MM.1S (cell line): ENCODE measurements around the gene MSI2.

Source experiments
- DNase-seq: peaks from one replicate; pipeline ENCODE4 v3.0.0-alpha.2; 2015
- H2AFZ ChIP-seq: fragments of 300-600 bp; sonication (generic); 2 replicates; pipeline ENCODE4 v1.6.0; 2016; ENCODE audit warnings: antibody characterized with exemption, low read length
- H3F3A ChIP-seq: fragments of 300-600 bp; sonication (generic); 2 replicates; pipeline ENCODE4 v1.6.1; 2016; ENCODE audit warnings: mild to moderate bottlenecking, antibody characterized with exemption, low read length, moderate library complexity, mixed read lengths; ENCODE audit not compliant: insufficient read depth
- H3K27ac ChIP-seq: fragments of 300-600 bp; sonication (generic); 2 replicates; pipeline ENCODE4 v1.5.1; 2016; ENCODE audit warnings: mild to moderate bottlenecking, low read length
- H3K27me3 ChIP-seq: fragments of 300-600 bp; sonication (generic); replicated peaks from 2 replicates; pipeline ENCODE4 v1.6.0; 2016; ENCODE audit warnings: low read length; ENCODE audit not compliant: insufficient read depth
- H3K36me3 ChIP-seq: fragments of 300-600 bp; sonication (generic); replicated peaks from 2 replicates; pipeline ENCODE4 v1.6.1; 2016; ENCODE audit warnings: mild to moderate bottlenecking, low read length, mixed read lengths; ENCODE audit not compliant: insufficient read depth
- H3K4me1 ChIP-seq: fragments of 300-600 bp; sonication (generic); 2 replicates; pipeline ENCODE4 v1.6.1; 2016; ENCODE audit warnings: low read length, mixed read lengths
- H3K4me2 ChIP-seq: fragments of 300-600 bp; sonication (generic); 2 replicates; pipeline ENCODE4 v1.6.0; 2016; ENCODE audit warnings: low read depth, low read length
- H3K4me3 ChIP-seq: fragments of 300-600 bp; sonication (generic); 2 replicates; pipeline ENCODE4 v1.5.1; 2016; ENCODE audit warnings: low read length, mixed read lengths
- H3K79me2 ChIP-seq: fragments of 300-600 bp; sonication (generic); 2 replicates; pipeline ENCODE4 v1.6.1; 2016; ENCODE audit warnings: mixed run types, low read length, mixed read lengths
- H3K9ac ChIP-seq: fragments of 300-600 bp; sonication (generic); 2 replicates; pipeline ENCODE4 v1.6.1; 2016; ENCODE audit warnings: low read length, mixed read lengths
- H3K9me2 ChIP-seq: fragments of 300-600 bp; sonication (generic); replicated peaks from 2 replicates; pipeline ENCODE4 v1.6.1; 2016; ENCODE audit warnings: mild to moderate bottlenecking, low read length, mixed read lengths; ENCODE audit not compliant: insufficient read depth
- H3K9me3 ChIP-seq: fragments of 300-600 bp; sonication (generic); replicated peaks from 2 replicates; pipeline ENCODE4 v1.6.1; 2016; ENCODE audit warnings: mild to moderate bottlenecking, low read length, mixed read lengths; ENCODE audit not compliant: insufficient read depth
- H4K20me1 ChIP-seq: fragments of 300-600 bp; sonication (generic); 2 replicates; pipeline ENCODE4 v1.6.1; 2016; ENCODE audit warnings: mild to moderate bottlenecking, low read length, moderate library complexity, mixed read lengths; ENCODE audit not compliant: insufficient read depth
- EZH2 ChIP-seq: fragments of 300-600 bp; sonication (generic); optimal IDR thresholded peaks from 2 replicates; pipeline ENCODE3; 2017; ENCODE audit warnings: low read depth, mild to moderate bottlenecking, antibody characterized with exemption, low read length, mixed read lengths
- EZH2phosphoT487 ChIP-seq: fragments of 300-600 bp; sonication (generic); IDR thresholded peaks from 2 replicates; pipeline ENCODE4 v1.6.1; 2018; ENCODE audit warnings: antibody characterized with exemption, low read length
- TF ChIP-seq, protein P1 (sequence below): fragments of 300-600 bp; sonication (generic); IDR thresholded peaks from 2 replicates; pipeline ENCODE4 v1.5.1; 2016; ENCODE audit warnings: antibody characterized with exemption, low read length, mixed read lengths

Gene MSI2

DNA sequence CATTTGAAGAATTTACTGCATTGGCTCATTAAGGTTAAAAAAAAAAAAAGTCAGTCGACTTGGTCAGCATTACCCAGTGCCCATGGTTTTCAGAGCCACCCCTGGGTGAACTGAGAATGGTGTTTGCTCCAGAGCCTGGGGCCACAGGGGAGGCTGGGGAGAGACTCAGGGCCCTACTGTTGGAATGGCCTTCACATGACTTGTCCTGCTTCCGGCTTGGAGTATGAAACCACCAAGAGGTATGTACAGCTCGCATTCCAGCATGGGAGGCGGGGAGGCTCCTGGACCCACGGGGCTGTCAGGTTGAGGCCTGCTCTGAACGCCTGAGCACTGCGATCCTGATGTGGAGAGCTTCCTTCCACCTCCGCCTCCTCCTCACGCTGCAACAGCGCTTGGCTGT, 36.8 kb downstream of the MSI2 start:
- Histone ChIP-seq H3K9ac (no peak overlapping the region), H3K36me3 (no peaks in the 10 kb centered on the region; the same call in 1 of the 2 replicates), H3K9me2 (no peaks in the 10 kb centered on the region), H3K27me3 (no peaks in the 10 kb centered on the region), H3F3A (no peaks in the 10 kb centered on the region), H2AFZ (no peak overlapping the region), H3K79me2 (peaks cover 86% of the 10 kb centered on the region), H4K20me1 (no peaks in the 10 kb centered on the region), H3K9me3 (no peaks in the 10 kb centered on the region), H3K27ac (no peak overlapping the region), H3K4me3 (no peak overlapping the region), H3K4me2 (no peak overlapping the region), H3K4me1 (no peaks in the 10 kb centered on the region)
- TF ChIP-seq EZH2 (no peak), EZH2phosphoT487 (no peak)
- TF ChIP-seq, protein P1, sequence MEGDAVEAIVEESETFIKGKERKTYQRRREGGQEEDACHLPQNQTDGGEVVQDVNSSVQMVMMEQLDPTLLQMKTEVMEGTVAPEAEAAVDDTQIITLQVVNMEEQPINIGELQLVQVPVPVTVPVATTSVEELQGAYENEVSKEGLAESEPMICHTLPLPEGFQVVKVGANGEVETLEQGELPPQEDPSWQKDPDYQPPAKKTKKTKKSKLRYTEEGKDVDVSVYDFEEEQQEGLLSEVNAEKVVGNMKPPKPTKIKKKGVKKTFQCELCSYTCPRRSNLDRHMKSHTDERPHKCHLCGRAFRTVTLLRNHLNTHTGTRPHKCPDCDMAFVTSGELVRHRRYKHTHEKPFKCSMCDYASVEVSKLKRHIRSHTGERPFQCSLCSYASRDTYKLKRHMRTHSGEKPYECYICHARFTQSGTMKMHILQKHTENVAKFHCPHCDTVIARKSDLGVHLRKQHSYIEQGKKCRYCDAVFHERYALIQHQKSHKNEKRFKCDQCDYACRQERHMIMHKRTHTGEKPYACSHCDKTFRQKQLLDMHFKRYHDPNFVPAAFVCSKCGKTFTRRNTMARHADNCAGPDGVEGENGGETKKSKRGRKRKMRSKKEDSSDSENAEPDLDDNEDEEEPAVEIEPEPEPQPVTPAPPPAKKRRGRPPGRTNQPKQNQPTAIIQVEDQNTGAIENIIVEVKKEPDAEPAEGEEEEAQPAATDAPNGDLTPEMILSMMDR = no peak
- DNase-seq = no peak

- Histone ChIP-seq H3K36me3 (peaks cover 8% of the 10 kb centered on the region; the same call in 1 of the 2 replicates), H3K4me1 (no peaks in the 10 kb centered on the region), H3K27ac (no peak overlapping the region), H3K27me3 (no peaks in the 10 kb centered on the region), H3K4me3 (no peak overlapping the region), H3F3A (no peaks in the 10 kb centered on the region), H3K9ac (no peak overlapping the region), H4K20me1 (no peaks in the 10 kb centered on the region), H3K4me2 (no peak overlapping the region), H2AFZ (no peak overlapping the region), H3K79me2 (peaks cover 86% of the 10 kb centered on the region), H3K9me2 (no peaks in the 10 kb centered on the region), H3K9me3 (no peaks in the 10 kb centered on the region)
- TF ChIP-seq, protein P1 = no peak
- no peak for TF ChIP-seq EZH2phosphoT487
- TF ChIP-seq EZH2 = no peak
- no peak for DNase-seq
Measured at GRCh38 chr17:57294101-57294500, 37.8 kb downstream of the MSI2 start.

GRCh38 chr17:57294629-57295501, 38.5 kb downstream of the MSI2 start:
- peaks cover 83% of the 10 kb centered on the region for H3K79me2 ChIP-seq
- no peak overlapping the region for H3K4me2 ChIP-seq
- no peaks in the 10 kb centered on the region for H3K9me3 ChIP-seq
- TF ChIP-seq EZH2phosphoT487 (no peak), EZH2 (no peak)
- TF ChIP-seq, protein P1 = no peak
- peaks cover 8% of the 10 kb centered on the region; the same call in 1 of the 2 replicates for H3K36me3 ChIP-seq
- H4K20me1 ChIP-seq = no peaks in the 10 kb centered on the region
- no peak overlapping the region for H3K9ac ChIP-seq
- no peak overlapping the region for H3K4me3 ChIP-seq
- no peaks in the 10 kb centered on the region for H3F3A ChIP-seq
- no peaks in the 10 kb centered on the region for H3K9me2 ChIP-seq
- no peaks in the 10 kb centered on the region for H3K4me1 ChIP-seq
- DNase-seq = no peak
- H3K27me3 ChIP-seq = no peaks in the 10 kb centered on the region
- H2AFZ ChIP-seq = no peak overlapping the region
- no peak overlapping the region for H3K27ac ChIP-seq
